SK-MEL-5 (cell line): ENCODE results near the gene INPP5J. TPM values are rescaled to one million over a fixed set of nuclear protein-coding genes. Genes with fewer than 3 reads are reported as not detected.
"Not testable (repeated sequence)": the region's sequence is repeated elsewhere in the genome, so short reads cannot be mapped to it uniquely, and the experiment has no call there.

Source experiments
- DNase-seq: peaks from one replicate; pipeline ENCODE4 v3.0.0-alpha.2; 2016; ENCODE audit warnings: low read depth, low spot score
- in situ Hi-C: cut with HindIII; loops from 2 replicates; pipeline ENCODE4 v1.10.0; 2016; ENCODE audit warnings: low sequenced_read_pairs, high pct_unique_total_duplicates, low pct_unique_long_range_greater_than_20kb
- small RNA-seq, 2 experiments: library from RNA; depleted of rRNA; stranded (forward); fragments of <200 nt; gene quantifications; one replicate each; pipeline ENCODE3, GENCODE V24; 2014
- total RNA-seq: library from RNA; depleted of rRNA; stranded (reverse); fragments of >200 nt; shearing (Covaris generic); gene quantifications from 2 replicates; pipeline ENCODE4 v1.2.3, GENCODE V29; 2014; rRNA removed

The INPP5J gene
- total RNA-seq, 1 experiment from 2014 or later: 0.26 TPM

DNA sequence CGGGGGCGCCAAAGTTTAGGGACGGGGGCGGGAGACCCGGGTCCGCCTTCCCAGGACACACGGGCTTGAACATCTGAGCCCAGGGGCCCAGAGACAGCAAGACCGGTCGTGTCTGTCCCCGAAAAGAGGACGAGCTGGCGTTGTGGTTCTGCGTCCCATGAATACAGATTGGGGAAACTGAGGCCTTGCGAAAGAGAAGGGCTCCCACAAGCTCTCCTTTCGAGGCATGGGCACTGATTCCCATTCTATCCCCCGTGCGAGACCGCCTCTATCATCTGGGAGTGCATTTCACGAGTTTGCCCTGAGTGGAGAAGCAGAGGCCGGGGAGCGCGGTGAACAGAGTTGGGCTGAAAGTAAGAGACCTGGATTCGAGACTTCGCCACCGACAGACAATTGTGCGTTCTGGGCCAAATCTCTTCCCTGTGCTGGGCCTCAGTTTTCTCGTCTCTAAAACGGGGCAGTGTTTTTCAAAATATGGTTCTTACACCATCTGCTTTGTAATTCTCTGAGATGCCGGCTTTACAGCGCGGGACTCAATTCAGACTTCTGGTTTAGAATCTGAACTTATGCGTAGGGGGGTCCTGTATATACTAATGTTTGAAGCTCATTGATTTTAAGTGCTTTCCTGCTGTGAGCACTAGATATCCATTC, 37.7 kb downstream of the INPP5J start:
- peak; percentile 32 for DNase-seq

DNA sequence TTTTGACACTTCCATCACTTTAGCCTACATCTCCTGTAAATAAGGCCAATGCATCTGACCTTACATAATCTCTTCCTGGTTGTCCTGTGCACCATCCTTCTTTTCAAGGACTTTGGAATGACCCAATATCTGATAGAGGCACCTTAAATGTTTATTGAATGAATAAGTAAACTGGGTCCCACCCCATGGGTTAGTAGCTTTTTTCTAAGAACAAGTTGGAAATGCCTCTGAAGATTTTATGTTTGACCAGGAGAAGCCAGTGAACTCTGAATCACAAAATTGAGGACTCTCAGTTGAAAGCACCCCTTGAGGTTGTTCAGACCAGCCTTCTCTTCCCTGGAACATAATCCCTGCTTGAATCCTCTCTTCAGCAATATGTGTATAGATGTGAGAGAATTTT, 38.6 kb downstream of the INPP5J start:
- DNase-seq: no peak
- in situ Hi-C loops: no loop called here

More for the DNA sequence above, 37.7 kb downstream of the INPP5J start:
- in situ Hi-C loops: no loop called here

DNA sequence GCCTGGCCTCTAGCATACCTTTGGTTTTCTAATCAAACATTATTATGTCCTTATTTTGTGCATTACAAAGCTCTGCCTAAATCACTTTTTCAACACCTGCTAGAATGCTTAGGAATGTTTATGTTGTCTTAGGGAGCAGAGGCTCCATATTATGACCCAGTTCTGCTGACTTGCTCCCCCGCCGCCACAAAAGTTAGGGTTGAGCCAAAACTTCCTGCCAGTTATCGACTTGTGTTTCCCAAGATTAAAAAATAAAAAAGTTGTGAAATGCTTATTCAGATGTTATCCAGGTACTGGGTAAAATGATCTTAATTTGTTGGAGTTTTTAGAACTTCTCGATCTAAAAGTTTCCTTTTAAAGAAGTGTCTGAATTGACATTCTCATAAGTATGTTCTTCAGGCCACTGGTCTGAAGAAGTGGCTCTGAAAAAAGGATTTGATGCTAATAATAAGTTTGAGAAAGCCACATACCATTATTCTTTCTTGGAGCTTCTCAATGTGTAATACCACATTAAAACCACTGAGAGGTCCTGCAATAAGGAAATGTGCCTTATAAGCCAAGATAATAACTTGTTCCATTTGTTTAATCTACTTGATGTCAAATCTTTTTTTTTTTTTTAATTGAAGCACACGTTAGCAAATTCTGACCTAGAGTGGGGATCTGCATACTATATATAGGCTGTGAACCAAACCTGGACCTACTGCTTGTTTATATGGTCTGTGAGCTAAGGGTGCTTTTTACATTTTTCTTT, 39.4 kb downstream of the INPP5J start:
- no peak for DNase-seq
- in situ Hi-C loops: no loop called here

GRCh38 chr22:31170971-31171370, 48.2 kb downstream of the INPP5J start:
- no peak for DNase-seq
- in situ Hi-C loops: no loop called here

GRCh38 chr22:31171734-31172133, 49.0 kb downstream of the INPP5J start:
- in situ Hi-C loops, DNase-seq: not testable (repeated sequence)

GRCh38 chr22:31173386-31174145, 50.8 kb downstream of the INPP5J start:
- DNase-seq: no peak
- in situ Hi-C loops: no loop called here

DNA sequence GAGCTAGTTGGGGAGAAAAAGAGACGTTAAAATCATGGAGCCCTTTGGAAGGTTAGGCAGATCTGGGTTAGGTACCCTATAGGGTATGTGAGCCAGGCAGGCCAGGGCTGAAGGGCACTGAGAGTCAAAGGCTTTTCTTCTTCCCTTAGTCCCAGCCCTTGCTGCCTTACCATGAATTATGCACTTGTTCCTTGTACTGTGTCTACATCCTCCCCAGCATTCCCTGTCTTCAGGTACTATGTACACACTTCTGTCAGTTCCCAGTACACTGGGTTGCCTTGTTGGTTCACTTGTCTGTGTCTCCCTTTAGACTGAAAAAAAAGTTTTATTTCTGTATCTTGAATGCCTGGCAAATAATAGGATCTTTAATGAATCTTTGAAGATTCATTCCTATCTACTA, 54.2 kb downstream of the INPP5J start:
- in situ Hi-C loops: no loop called here
- no peak for DNase-seq

DNA sequence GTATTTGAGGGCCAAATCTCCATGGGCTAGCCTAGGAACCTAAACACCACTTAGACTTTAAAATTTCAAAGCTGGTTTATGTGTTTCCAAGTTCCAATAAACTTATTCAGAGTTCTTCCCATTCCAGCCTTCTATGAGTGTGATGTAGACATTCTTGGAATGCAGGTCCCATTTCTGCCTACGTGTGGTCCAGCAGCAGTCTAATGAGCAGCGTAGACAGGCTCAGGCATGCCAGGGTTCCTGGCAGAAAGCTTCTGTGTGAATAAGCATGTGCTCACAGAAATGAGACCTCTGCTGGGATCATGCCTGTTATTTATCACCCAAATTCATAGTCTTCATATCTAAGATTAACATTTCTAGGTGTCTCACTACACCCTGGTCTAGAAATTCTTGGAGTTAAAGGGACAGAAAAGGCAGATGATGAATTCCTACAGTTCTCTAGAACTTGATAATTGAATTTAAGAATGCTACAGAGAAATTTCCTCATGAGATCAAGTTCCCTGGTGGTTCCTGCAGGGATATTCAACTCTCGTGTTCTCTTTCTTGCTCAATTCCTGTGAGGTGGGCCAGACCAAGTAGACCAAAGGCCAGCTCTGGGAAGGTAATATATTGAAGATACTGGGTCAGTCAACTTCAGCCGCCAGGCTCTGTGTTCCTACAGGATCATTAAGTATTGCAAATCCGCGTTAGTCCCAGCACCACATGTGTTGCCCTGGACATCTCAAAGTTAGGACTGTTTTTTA, 54.8 kb downstream of the INPP5J start:
- no peak for DNase-seq
- in situ Hi-C loops: no loop called here

GRCh38 chr22:31178859-31179258, 56.1 kb downstream of the INPP5J start:
- no peak for DNase-seq

DNA sequence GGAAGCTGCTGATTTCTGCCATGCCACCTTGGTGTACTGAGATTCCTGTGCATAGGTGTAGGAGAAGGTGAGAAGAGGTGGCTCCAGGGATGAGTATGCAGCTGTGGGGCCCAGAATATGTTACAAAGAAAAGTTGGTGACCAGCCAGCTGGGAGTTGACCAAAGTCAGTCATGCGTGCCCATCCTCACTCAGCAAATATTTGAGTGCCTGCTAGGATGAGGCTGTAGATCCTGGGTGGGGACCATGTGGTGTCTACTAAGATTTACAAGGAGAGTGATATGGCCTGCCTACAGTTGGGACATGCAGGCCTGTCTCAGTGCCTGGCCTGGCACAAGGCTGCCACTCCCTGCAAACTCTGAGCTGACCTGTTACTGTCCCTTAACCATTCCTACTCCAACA, 56.6 kb downstream of the INPP5J start:
- no peak for DNase-seq
- in situ Hi-C loops: no loop called here

More at GRCh38 chr22:31178859-31179258, 56.1 kb downstream of the INPP5J start:
- in situ Hi-C loops: no loop called here

- in situ Hi-C loops: no loop called here
- no peak for DNase-seq
Observed at GRCh38 chr22:31184015-31184414, 61.2 kb downstream of the INPP5J start.

Small RNAs within 50 kb of the gene (small RNA-seq; reads per million reads assigned to genes)
- gene MIR3928: 0 to 0.91 reads per million in 2 experiments

Other genes with a start within 250 kb of the INPP5J start
- 4.4 and 7.3 TPM in 2 replicates for gene MORC2, start 154.2 kb upstream of the INPP5J start, total RNA-seq
- gene TUG1, start 153.7 kb upstream of the INPP5J start, total RNA-seq: 37.1 and 44.2 TPM in 2 replicates
- gene SMTN, start 41.6 kb upstream of the INPP5J start, total RNA-seq: 10.1 and 11.4 TPM in 2 replicates
- gene SELENOM, start 15.4 kb upstream of the INPP5J start, total RNA-seq: 2.0 and 3.0 TPM in 2 replicates
- gene PLA2G3, start 17.5 kb downstream of the INPP5J start, total RNA-seq: 0.03 TPM in 1 of 2 replicates, not detected in the other
- gene RNF185, start 37.2 kb downstream of the INPP5J start, total RNA-seq: 63.5 and 68.7 TPM in 2 replicates
- 36.6 and 43.9 TPM in 2 replicates for gene LIMK2, start 89.3 kb downstream of the INPP5J start, total RNA-seq
- 2.3 and 2.7 TPM in 2 replicates for gene PIK3IP1, start 169.5 kb downstream of the INPP5J start, total RNA-seq
- gene PATZ1, start 223.4 kb downstream of the INPP5J start, total RNA-seq: 23.4 and 25.2 TPM in 2 replicates